Inflammatory macrophage treated with lipopolysaccharide for 4 hours (primary cell): ENCODE results near the gene TRIP10.
A peak's percentile ranks its signal among the peaks of the same experiment; 100 is the strongest.
"Not testable (repeated sequence)": the region's sequence is repeated elsewhere in the genome, so short reads cannot be mapped to it uniquely, and the experiment has no call there.

Experiments used
- DNase-seq: peaks from one replicate; pipeline ENCODE4 v3.0.0-alpha.2; 2020

Gene TRIP10

GRCh38 chr19:6739390-6739882, at the start of gene TRIP10:
Gene TRIP10 (plus strand): TSS chr19:6739680. CDS start chr19:6739762, 82 bp downstream.
- peak; percentile 87 for DNase-seq

GRCh38 chr19:6690160-6690885, 49.2 kb upstream of the TRIP10 start:
- DNase-seq, result no peak

- no peak for DNase-seq
These were observed 48.1 kb upstream of the TRIP10 start for GRCh38 chr19:6691342-6691741.

- no peak for DNase-seq
These were observed 47.5 kb upstream of the TRIP10 start for GRCh38 chr19:6692027-6692426.

GRCh38 chr19:6693056-6693471, 46.4 kb upstream of the TRIP10 start:
- no peak for DNase-seq

GRCh38 chr19:6693681-6694080, 45.8 kb upstream of the TRIP10 start:
- DNase-seq, result no peak

GRCh38 chr19:6694147-6694815, 45.2 kb upstream of the TRIP10 start:
- DNase-seq, result no peak

- no peak for DNase-seq
These were observed 43.1 kb upstream of the TRIP10 start for GRCh38 chr19:6696239-6696820.

- DNase-seq, result peak; percentile 37
These were observed 42.2 kb upstream of the TRIP10 start for GRCh38 chr19:6697291-6697690.

- no peak for DNase-seq
These were observed 39.5 kb upstream of the TRIP10 start for GRCh38 chr19:6699935-6700334.

- no peak for DNase-seq
These were observed 38.7 kb upstream of the TRIP10 start for GRCh38 chr19:6700586-6701316.

GRCh38 chr19:6705931-6706632, 33.4 kb upstream of the TRIP10 start:
- DNase-seq, result no peak

GRCh38 chr19:6706633-6706958, 32.9 kb upstream of the TRIP10 start:
- no peak for DNase-seq

GRCh38 chr19:6707011-6707657, 32.3 kb upstream of the TRIP10 start:
- DNase-seq, result no peak

- no peak for DNase-seq
These were observed 31.8 kb upstream of the TRIP10 start for GRCh38 chr19:6707658-6708018.

- no peak for DNase-seq
These were observed 31.1 kb upstream of the TRIP10 start for GRCh38 chr19:6708346-6708745.

GRCh38 chr19:6708913-6709312, 30.6 kb upstream of the TRIP10 start:
- not testable (repeated sequence) for DNase-seq

- no peak for DNase-seq
These were observed 29.9 kb upstream of the TRIP10 start for GRCh38 chr19:6709549-6709948.

GRCh38 chr19:6710273-6711077, 29.0 kb upstream of the TRIP10 start:
- peak; percentile 43 for DNase-seq

- DNase-seq, result no peak
These were observed 28.5 kb upstream of the TRIP10 start for GRCh38 chr19:6711078-6711361.

- no peak for DNase-seq
These were observed 27.9 kb upstream of the TRIP10 start for GRCh38 chr19:6711605-6712004.

- DNase-seq, result no peak
These were observed 27.2 kb upstream of the TRIP10 start for GRCh38 chr19:6712231-6712630.
